GM18907 (cell line): ENCODE measurements around the gene EMID1.
"Not testable (repeated sequence)": the region's sequence is repeated elsewhere in the genome, so short reads cannot be mapped to it uniquely, and the experiment has no call there.

Source experiments
- ATAC-seq: cut with Tn5 transposase; IDR thresholded peaks from one replicate; pipeline ENCODE4 v1.9.1; 2021; ENCODE audit warnings: mild to moderate bottlenecking, moderate library complexity; ENCODE audit not compliant: unreplicated experiment

EMID1 gene

DNA sequence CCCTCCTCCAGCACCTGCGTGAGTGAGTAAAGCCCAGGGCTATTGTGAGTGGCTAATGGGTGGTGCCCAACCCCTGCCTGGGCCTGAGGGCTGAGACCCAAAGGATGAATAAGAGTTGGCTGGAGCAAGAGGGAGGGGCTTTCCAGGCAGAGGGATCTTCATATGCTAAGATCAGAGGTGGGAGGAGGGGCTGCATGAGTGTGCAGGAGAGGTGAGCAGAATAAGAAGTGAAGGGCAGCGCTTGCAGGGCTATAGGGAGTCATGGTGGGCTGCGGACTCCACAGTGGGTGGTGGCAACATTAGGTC, 3.9 kb downstream of the EMID1 start:
- no peak for ATAC-seq

DNA sequence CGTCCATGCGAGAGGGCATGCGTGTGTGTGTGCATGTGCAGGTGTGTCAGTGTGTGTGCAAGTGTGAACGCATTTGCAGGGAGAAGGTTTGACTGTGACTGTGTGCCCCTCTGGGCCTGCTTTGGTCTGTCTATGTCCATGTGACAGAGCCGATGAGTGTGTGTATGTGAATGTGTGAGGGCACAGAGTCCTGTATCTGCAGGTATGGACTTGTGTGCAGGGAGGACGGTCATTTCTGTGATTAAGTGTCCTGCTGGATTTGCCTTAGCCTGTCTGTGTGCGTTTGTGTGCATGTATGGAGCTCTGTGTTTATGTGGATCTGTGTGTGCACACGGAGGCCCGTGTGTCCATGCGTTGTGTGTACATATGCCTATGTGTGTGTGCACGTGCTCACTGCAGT, 5.4 kb downstream of the EMID1 start:
- no peak for ATAC-seq

DNA sequence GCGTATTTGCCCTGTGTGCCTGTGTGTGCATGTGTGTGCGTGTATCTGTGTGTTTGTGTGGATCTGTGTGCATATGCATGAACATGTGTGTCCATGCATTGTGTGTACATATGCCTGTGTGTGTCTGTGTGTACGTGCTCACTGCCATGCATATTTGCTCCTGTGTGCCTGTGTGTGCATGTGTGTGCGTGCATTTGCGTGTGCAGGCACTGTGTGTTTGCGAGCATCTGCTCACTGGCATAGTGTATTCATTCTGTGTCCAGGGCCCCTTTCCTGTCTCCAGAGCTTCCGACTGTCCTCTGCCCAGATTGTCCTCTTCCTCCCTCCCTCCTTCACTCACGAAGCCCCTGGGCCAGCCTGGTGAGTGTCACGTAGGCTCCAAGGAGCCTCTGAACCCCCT, 5.8 kb downstream of the EMID1 start:
- ATAC-seq, result no peak

DNA sequence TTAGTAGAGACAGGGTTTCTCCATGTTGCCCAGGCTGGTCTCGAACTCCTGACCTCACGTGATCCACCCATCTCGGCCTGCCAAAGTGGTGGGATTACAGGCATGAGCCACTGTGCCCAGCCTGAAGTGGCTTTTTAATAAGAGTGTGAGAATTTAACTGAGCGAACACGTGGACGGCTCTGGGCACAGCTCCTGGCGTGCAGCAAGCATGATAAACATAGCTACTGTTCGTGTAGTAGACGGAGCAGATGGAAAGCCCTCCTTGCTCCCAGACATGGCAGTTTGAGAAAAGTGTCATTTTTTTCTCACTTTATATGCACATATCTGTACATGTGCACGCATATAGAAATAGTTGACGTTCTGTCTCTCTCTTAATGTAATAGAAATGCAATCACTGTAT, 7.0 kb downstream of the EMID1 start:
- no peak for ATAC-seq

DNA sequence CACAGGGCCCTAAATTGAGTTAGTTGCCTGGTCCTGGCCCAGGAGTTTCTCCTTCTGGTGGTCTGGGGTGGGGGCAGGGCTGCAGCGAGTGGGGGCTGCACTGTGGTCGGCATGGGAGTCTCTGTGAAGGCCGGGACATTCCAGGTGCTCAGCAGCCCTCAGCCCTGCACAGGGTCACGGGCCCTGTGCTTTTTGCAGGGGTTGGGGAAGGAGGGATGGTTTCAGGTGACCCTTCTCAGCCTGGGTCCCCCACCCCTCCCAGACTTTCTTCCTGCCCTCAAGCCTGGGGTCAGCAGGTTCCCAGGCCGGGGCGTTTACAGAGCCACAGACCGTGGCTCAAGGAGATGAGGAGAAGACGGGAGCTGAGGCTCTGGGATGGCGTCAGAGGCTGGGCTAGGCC, 7.8 kb downstream of the EMID1 start:
- no peak for ATAC-seq

DNA sequence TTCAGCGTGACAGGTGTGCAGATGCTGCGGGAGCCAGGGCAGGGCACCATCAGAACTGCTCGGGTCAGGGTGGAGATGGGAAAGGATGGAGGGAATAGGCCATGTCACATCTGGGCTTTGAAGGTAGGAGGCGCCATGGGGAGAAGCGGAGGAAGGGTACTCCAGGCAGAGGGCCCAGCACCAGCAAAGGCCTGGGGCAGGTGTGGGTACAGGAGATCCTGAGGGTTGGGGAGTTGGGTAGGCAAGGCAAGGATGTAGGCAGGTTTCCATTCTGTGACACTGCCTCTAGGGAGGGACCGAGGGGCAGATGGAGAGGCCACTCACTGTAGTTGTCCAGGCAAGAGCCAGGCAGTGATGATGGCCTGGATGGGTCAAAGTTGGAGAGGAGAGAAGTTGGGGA, 8.5 kb downstream of the EMID1 start:
- no peak for ATAC-seq

DNA sequence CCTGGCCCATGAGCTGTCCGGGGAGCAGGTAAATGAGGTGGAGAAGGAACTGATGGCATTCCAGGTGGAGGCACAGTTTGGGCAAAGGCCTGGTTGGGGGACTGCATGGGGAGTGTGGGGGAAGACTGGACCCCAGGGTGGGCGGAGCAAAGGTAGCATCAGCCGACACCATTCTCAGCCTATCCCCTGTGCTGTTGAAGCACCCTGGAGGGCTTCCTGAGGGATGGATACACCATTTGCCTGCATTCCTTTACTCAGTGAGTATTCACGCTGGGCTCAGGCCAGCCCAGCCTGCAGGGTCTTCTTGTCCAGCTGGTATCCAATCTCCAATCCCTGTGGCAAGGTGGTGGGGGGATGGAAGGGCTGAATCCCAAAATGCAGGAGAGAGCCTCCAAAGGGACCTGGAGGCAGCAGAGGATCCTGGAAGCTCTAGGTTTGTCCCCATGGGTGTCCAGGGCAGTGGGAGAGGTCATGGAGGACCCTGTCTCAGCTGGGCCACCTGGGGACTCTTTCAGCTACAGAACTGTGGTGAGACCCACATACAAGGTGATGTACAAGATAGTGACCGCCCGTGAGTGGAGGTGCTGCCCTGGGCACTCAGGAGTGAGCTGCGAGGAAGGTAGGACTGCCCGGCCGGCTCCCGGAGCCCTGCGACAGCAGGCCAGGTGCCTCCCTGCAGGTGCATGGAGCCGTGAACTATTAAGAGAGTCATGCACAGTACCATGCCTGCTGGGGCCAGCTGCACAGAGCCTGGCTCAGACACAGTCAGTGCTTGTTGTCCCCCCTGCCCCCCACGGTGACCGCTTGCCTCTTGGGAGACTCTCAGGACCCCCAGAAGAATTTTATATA, 9.5 kb downstream of the EMID1 start:
- ATAC-seq, result no peak

DNA sequence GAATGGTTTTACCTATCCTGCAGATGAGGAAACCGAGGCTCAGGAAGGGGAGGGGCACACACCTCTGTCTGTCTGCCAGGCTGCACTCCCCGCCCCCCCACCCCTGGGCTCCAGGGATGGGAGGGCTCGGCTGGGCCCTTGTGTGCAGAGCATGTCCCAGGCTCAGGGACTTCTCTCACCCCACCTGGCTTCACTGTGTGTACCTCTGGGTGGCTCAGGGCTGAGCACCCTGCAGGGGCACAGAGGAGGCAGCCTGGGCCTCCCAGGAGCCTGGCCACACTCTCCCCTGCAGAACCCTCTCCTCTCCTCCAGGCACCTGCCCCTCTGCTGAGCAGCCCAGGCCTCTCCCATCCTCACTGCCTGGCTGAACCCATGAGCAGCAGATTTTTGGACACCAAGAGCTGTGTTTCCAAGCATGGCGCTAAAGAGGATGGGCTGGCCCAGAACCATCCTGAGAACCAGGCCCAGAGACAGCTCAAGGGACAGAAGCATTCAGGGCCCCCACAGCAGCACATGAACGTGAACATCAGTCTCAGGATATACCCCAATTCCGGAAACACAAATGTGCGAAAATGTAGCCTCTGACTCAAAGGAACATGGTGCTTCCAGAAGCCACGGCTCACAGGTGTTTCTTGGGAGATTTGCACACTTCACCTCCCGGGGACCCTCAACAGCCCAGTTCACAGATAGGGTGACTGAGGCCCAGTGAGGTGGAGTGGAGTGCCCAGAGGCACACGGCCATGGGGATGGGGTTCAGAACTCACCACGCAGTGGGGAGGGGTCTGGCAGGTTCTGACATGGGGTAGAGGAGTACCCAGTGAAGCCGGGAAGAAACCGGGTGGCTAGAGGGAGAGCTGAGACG, 10.5 kb downstream of the EMID1 start:
- no peak for ATAC-seq

DNA sequence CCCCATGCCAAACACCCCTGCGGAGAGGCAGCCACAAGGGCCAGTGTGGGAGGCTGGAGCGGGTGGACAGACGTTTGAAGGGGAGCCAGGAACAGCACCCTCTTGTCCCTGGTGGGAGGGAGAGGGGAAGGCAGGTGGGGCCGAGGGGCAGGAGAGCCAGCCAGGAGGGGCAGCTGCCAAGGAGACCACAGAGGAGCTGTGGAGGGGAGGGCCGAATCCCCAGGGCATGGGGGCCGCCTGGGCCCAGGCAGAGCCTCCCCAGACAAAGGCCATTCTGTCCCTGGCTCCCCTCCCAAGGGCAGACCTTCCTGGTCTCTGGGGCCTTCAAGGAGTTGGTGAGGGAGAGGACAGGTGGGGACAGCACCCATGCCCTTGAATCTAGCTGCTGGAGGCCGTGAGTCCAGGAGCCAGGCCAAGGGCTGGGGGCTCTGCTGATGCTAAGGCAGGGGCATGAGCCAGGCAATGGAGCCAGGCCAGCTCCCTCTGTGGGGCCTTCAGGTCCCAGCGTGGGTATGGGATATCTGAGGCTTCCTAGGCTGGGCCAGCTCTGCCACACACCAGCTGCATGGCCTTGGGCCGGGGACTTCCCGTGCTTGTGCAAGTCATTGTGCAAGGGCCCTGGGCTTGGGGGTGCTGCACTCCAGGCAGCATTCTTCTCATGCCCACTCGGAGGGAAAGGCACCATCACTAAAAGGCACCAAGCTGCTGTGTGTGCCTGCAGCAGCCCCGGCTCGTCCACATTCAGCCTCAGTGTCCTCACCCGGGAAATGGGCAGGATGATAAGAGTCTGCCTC, 11.4 kb downstream of the EMID1 start:
- ATAC-seq, result no peak

DNA sequence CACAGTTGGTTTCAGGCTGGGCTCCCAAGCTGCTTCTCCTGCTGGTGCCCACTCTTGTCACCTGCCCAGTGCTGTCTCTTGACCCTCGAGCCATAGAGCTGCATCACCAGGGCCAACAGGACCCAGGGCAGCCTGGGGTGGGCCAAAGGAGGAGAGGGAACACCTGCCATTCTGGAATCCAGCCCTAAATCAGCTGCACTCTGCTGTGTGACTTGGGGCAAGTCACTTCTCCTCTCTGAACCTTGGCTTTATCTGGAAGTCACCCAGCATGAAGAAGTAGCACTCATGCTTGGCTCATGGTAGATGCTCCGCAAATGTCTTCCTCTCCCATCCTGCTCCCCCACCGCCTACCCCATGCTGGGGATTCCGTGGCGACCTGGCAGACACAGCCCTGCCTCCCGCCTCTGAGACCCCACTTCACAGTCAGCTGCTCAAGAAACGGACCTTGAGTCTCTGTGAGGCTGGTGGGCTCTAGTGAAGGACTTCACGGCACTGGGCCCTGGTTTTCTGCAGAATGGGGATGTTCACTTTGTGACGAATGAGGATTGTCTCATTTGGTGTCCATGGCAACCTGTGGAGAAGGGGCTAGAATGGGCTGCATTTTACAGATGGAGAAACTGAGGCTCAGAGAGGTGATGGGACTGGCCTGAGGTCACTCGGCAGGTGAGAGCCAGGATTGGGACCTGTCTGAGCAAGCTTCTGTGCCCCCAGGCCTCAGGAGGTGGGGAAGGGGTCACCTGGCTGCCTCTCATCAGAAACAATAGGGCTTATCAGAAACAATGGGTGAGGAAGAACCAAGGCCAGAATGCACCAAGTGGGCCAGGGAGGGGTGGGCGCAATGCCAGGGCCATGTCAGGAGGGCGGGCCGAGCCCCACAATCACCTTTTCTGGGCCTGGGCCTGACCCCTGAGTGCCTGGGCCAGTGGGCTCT, 12.4 kb downstream of the EMID1 start:
- ATAC-seq, result no peak

DNA sequence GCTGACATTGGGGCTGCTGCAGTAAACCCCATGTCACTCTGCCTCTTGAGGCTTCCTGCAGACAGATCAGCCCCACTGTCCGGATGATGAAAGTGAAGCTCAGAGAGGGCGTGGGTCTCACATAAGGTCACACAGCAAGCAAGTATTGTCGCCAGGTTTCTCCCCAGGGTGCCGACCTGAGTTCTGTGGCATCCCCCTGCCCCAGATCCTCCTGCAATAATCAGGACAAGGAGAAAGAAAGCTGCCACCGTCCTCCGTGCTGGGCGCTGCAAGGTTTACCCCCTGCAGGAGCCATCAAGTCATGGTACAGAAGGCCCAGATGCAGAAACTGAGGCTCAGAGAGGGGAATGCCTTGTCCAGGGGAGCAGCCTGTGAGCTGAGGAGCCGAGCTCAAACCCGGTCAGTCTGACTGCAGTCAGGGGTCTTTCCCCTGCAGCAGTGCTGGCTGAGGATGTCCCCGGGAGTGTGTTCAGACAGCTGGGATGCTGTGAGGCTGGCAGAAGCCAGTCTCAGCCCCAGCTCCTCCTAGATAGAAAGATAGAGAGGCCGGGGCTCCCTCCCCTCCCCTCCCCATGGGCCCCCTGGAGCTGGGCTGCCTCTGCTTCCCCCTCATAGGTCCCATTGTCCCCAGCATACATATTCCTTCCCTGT, 13.2 kb downstream of the EMID1 start:
- ATAC-seq, result no peak

DNA sequence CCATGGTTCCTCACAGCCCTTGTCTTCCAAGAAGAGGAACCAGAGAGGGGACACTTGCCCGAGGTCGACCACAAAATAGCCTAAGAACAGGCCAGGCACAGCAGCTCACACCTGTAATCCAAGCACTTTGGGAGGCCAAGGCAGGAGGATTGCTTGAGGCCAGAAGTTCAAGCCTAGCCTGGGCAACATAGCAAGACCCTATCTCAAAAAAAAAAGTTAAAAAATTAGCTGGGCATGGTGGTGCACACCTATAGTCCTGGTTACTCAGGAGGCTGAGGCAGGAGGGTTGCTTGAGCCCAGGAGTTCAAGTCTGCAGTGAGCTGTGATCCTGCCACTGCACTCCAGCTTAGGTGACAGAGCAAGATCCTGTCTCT, 13.7 kb downstream of the EMID1 start:
- not testable (repeated sequence) for ATAC-seq

DNA sequence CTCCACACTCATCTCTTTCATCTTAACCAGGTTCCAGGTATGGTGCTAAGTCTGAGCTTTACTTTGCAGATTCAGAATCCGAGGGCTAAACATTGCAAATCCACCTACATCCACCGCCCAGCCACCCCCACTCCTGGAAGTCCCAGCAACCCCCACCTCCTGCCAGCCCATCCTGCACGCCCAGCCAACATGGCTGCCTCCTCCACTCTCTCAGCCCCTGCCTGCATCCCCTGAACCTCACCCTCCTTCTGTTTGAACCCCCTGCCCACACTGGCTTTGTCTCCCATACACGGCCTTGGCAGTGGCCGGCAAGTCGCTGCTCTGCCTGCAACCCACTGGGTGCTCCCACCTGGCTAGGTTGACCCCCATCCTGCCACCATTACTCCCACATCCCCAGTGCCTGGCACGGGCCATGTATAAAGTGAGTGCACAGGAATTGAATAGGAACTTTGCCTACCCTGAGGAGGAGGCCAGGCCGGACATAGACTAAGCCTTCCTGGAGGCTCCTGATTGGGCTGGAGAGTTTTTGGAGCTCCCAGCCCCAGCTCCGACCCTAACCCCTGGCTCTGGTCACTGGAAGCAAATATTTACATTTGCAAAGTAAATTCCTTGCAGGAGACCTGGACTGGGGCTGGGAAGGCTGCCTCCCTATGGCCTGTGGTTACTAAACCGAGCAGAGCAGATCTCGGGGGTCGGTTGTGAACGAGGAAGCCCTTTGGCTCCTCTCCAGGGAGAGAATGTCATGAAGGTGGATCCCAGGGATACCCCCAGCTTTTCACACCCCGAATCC, 14.4 kb downstream of the EMID1 start:
- ATAC-seq, result no peak

DNA sequence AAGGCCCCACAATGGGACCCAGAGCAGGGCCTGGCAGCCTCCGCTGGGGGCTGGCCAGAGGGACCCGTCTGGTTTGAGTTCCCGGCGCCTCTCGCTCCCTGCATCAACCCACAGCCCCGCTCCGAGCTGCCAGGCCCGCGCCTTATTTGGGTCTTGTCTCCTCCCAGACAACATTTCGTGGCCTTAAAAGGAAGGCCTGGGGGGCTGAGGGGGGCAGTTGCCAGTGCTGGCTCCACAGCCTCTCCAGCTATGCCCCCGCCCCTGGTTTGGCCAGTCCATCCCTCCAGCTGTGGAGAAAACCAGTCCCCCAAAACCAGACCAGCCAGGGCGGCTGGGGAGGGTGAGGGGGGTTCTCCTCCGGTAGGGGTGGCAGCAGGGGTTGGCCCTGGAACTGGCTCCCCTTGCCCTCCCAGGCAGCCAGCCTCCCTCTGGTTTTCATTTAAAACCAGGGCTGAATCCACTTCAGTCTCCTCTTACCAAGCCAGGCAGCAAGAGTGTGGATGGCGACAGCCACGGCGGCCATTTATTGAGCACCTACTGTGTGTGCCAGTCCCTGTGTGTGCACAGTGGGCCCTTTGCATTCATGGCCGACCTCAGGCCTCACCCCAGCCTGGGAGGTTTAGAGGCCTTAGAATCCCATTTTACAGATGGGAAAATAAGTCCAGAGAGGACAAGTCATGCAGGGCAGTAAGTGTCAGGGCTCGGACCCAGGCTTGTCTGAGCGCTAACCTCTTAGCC, 18.6 kb downstream of the EMID1 start:
- no peak for ATAC-seq

DNA sequence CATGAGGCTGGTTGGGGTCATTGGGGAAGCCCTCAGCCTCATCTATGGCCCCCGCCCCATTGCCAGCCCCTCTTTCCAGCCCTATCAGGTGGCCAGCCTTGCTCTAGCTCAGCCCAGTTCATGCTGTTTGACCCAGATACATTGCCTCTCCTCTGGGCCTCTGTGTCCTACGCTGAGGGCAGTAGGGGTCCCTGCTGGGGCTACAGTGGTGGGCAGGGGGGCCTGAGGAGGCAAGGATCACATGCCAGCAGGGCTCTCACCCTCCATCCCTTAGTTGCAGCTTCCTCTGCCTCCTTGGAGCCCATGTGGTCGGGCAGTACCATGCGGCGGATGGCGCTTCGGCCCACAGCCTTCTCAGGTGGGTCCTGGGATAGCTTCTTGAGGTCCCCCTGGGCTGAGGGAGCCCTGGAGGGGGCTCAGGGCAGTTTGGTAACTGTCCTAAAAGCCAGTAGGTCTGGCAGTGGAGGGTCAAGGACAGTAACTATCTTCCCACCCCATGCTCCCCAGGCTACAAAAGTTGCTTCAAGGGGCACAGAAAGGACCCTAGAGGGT, 19.2 kb downstream of the EMID1 start:
- ATAC-seq, result no peak

DNA sequence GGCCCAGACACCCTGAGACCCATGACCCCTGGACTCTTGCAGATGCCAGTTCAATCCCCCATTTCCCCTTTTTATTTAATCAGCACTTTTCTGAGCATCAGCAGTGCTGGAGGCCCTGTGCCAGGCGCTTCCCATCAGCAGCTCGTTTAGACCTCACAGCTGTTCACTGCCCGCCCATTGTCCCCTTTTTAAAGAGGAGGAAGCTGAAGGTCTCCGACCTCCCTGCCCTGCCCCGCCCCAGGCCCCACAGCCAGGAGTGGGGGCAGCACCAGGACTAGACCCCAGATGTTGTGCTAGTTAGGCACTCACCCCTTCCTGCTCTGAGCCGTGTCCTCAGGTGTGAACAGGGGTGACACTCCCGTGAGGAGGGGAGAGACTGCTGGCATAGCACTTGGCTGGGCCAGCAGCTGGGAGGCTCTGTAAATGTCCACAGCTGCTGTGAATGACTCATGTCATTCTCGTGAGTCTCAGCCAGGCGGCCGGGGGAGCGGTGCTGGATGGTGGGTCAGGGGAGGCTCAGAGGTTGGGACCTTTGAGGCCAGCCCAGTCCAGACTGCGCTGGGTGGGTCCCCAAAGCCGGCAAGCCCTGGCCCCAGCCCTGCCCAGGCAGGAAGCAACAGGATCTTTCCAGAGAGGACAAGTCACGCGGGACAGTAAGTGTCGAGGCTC, 19.9 kb downstream of the EMID1 start:
- no peak for ATAC-seq

DNA sequence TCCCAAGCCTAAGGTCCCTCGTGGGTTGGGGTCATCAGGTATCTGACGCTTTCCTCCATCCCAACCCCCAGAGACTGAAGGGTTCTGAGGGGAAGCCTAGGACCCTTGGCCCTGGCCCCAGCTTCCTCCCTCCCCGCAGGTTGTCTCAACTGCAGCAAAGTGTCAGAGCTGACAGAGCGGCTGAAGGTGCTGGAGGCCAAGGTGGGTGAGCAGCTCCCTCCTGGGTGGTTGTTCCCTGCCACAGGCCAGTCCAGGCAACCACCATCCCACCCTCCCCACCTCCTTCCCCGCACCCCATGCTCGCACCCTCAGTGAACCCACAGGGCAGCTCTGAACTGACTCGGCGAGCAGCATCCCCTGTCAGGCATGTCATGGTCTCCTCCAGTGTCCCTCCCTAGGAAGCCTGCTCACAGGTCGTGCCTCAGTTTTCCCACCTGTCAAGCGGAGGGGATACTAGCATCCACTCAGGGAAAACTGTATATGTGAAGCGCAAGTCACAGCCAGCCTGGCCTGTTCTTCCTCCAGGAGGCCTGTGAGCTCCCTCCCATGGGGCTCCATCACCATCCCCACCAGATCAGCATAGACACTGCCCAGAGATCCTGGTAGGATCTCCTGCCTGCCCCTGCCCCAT, 20.8 kb downstream of the EMID1 start:
- ATAC-seq, result no peak
